Trophoblast cell (in vitro differentiated cells and primary cell): ENCODE results near the gene PPP1R9B.

Experiments
- DNase-seq, 2 donors: peaks; one replicate each; pipeline ENCODE4 v3.0.0-alpha.2; 2016
- H2AFZ ChIP-seq: 2 replicates; pipeline ENCODE4 v1.6.1; 2013; ENCODE audit warnings: low read length, moderate library complexity, mild to moderate bottlenecking; ENCODE audit not compliant: insufficient read depth, poor library complexity
- H2AK5ac ChIP-seq: 2 replicates; pipeline ENCODE4 v1.6.1; 2013; ENCODE audit warnings: mild to moderate bottlenecking, low read length
- H2BK120ac ChIP-seq: 2 replicates; pipeline ENCODE4 v1.6.1; 2013; ENCODE audit warnings: low read length, mild to moderate bottlenecking, moderate library complexity; ENCODE audit not compliant: insufficient read depth, poor library complexity
- H2BK12ac ChIP-seq: 2 replicates; pipeline ENCODE4 v1.6.1; 2013; ENCODE audit warnings: mild to moderate bottlenecking, low read length, moderate library complexity
- H2BK5ac ChIP-seq: 2 replicates; pipeline ENCODE4 v1.6.1; 2013; ENCODE audit warnings: low read length, low read depth, moderate library complexity, mild to moderate bottlenecking; ENCODE audit not compliant: poor library complexity
- H3K14ac ChIP-seq: 2 replicates; pipeline ENCODE4 v1.6.1; 2013; ENCODE audit warnings: mild to moderate bottlenecking, low read length
- H3K18ac ChIP-seq: 2 replicates; pipeline ENCODE4 v1.6.1; 2013; ENCODE audit warnings: mild to moderate bottlenecking, low read length
- H3K23ac ChIP-seq: 2 replicates; pipeline ENCODE4 v1.6.1; 2013; ENCODE audit warnings: low read length
- H3K27ac ChIP-seq: 2 replicates; pipeline ENCODE4 v1.5.1; 2013; ENCODE audit warnings: low read depth, mild to moderate bottlenecking, inconsistent platforms, low read length, moderate library complexity
- H3K27me3 ChIP-seq: 2 replicates; pipeline ENCODE4 v1.6.1; 2013; ENCODE audit warnings: inconsistent platforms, mild to moderate bottlenecking, low read length, moderate library complexity; ENCODE audit not compliant: insufficient read depth
- H3K36me3 ChIP-seq, 2 experiments: 1 replicate in 1 of 2; 2 replicates in 1 of 2; pipeline ENCODE4 v1.6.1; 2013; ENCODE audit warnings: low read length in 2 of 2, mild to moderate bottlenecking in 2 of 2, moderate library complexity in 1 of 2; ENCODE audit not compliant: insufficient read depth in 2 of 2, control insufficient read depth in 1 of 2
- H3K4ac ChIP-seq: 2 replicates; pipeline ENCODE4 v1.6.1; 2013; ENCODE audit warnings: low read depth, mild to moderate bottlenecking, low read length, moderate library complexity
- H3K4me1 ChIP-seq, 2 experiments: 1 replicate in 1 of 2; 2 replicates in 1 of 2; pipeline ENCODE4 v1.6.1; 2013; ENCODE audit warnings: low read length in 2 of 2, mild to moderate bottlenecking in 2 of 2, moderate library complexity in 1 of 2; ENCODE audit not compliant: insufficient read depth in 2 of 2, control insufficient read depth in 1 of 2
- H3K4me2 ChIP-seq: 2 replicates; pipeline ENCODE4 v1.6.1; 2013; ENCODE audit warnings: inconsistent platforms, mild to moderate bottlenecking, low read length, moderate library complexity
- H3K4me3 ChIP-seq: 2 replicates; pipeline ENCODE4 v1.5.1; 2013; ENCODE audit warnings: mild to moderate bottlenecking, low read depth, low read length, inconsistent platforms
- H3K79me1 ChIP-seq: one replicate; pipeline ENCODE4 v1.6.1; 2013; ENCODE audit warnings: low read length
- H3K79me2 ChIP-seq: 2 replicates; pipeline ENCODE4 v1.6.1; 2013; ENCODE audit warnings: low read length, mild to moderate bottlenecking; ENCODE audit not compliant: control insufficient read depth, insufficient read depth, poor library complexity
- H3K9ac ChIP-seq: 2 replicates; pipeline ENCODE4 v1.6.1; 2013; ENCODE audit warnings: mild to moderate bottlenecking, low read length
- H3K9me3 ChIP-seq: 2 replicates; pipeline ENCODE4 v1.6.1; 2013; ENCODE audit warnings: low read depth, mild to moderate bottlenecking, control low read depth, inconsistent platforms, low read length; ENCODE audit not compliant: insufficient read depth
- H4K12ac ChIP-seq: 2 replicates; pipeline ENCODE4 v1.6.1; 2013; ENCODE audit warnings: low read depth, mild to moderate bottlenecking, low read length, moderate library complexity
- H4K8ac ChIP-seq: 2 replicates; pipeline ENCODE4 v1.6.1; 2013; ENCODE audit warnings: low read depth, mild to moderate bottlenecking, low read length, moderate library complexity
- H4K91ac ChIP-seq: one replicate; pipeline ENCODE4 v1.6.1; 2013; ENCODE audit warnings: low read depth, mild to moderate bottlenecking, low read length, moderate library complexity
- WGBS: extraction: QIAGEN DNeasy Blood & Tissue Kit; methylation state at CpG from one replicate; pipeline ENCODE4 v1.1.7; 2013; ENCODE audit warnings: missing lambda C conversion rate; ENCODE audit not compliant: insufficient read length, insufficient coverage; ENCODE audit errors: extremely low coverage; 5-methylcytosine and 5-hydroxymethylcytosine counted together

PPP1R9B gene

GRCh38 chr17:50174444-50174843 lies 24.0 kb upstream of the PPP1R9B start:
- no CpG with 5 or more reads among the region's 6 CpGs for WGBS
- H3K79me2 ChIP-seq, result no peaks in the 10 kb centered on the region
- no peak overlapping the region for H2BK12ac ChIP-seq
- H3K36me3 ChIP-seq, result no peaks in the 10 kb centered on the region
- no peak for DNase-seq
- H2BK5ac ChIP-seq, result no peak overlapping the region
- H3K4me3 ChIP-seq, result no peak overlapping the region
- no peak overlapping the region for H4K8ac ChIP-seq
- H2AFZ ChIP-seq, result no peak overlapping the region
- no peak overlapping the region for H3K9ac ChIP-seq
- no peaks in the 10 kb centered on the region for H3K27me3 ChIP-seq
- H3K18ac ChIP-seq, result no peak overlapping the region
- H3K4ac ChIP-seq, result no peak overlapping the region
- H3K79me1 ChIP-seq, result peaks cover 24% of the 10 kb centered on the region
- no peak overlapping the region for H2AK5ac ChIP-seq
- no peak overlapping the region for H4K12ac ChIP-seq
- no peak overlapping the region for H3K23ac ChIP-seq
- no peak overlapping the region for H3K14ac ChIP-seq
- no peaks in the 10 kb centered on the region for H3K9me3 ChIP-seq
- peaks cover 26 to 32% of the 10 kb centered on the region in 2 experiments for H3K4me1 ChIP-seq
- no peak overlapping the region for H3K4me2 ChIP-seq
- no peak overlapping the region for H2BK120ac ChIP-seq
- no peak overlapping the region for H3K27ac ChIP-seq
- no peak overlapping the region for H4K91ac ChIP-seq

GRCh38 chr17:50173335-50173941 lies 23.0 kb upstream of the PPP1R9B start:
- Histone ChIP-seq H4K12ac (no peak overlapping the region), H2AK5ac (no peak overlapping the region), H3K4me1 (peaks cover 22 to 28% of the 10 kb centered on the region in 2 experiments), H3K79me2 (no peaks in the 10 kb centered on the region), H3K4me3 (no peak overlapping the region), H3K9me3 (no peaks in the 10 kb centered on the region), H2AFZ (peak overlapping the region; percentile 6), H3K27ac (peak overlapping the region; percentile 51), H3K4me2 (no peak overlapping the region), H2BK5ac (peak overlapping the region; percentile 6), H3K9ac (no peak overlapping the region), H3K23ac (no peak overlapping the region), H3K36me3 (no peaks in the 10 kb centered on the region), H3K14ac (no peak overlapping the region), H3K4ac (no peak overlapping the region), H3K27me3 (no peaks in the 10 kb centered on the region), H4K8ac (peak overlapping the region; percentile 44), H4K91ac (peak overlapping the region; percentile 59), H2BK12ac (peak overlapping the region; percentile 43), H3K18ac (no peak overlapping the region), H2BK120ac (peak overlapping the region; percentile 27), H3K79me1 (peaks cover 20% of the 10 kb centered on the region)
- no CpG with 5 or more reads among the region's 10 CpGs for WGBS
- no peak for DNase-seq

GRCh38 chr17:50172936-50173334 lies 22.5 kb upstream of the PPP1R9B start:
- Histone ChIP-seq H3K4me3 (no peak overlapping the region), H3K27me3 (no peaks in the 10 kb centered on the region), H3K79me2 (no peaks in the 10 kb centered on the region), H3K4me2 (no peak overlapping the region), H3K23ac (no peak overlapping the region), H3K4me1 (peaks cover 18 to 23% of the 10 kb centered on the region in 2 experiments), H2BK120ac (peak overlapping the region; percentile 27), H3K18ac (no peak overlapping the region), H2AK5ac (no peak overlapping the region), H4K12ac (no peak overlapping the region), H4K8ac (peak overlapping the region; percentile 44), H3K9ac (no peak overlapping the region), H3K9me3 (no peaks in the 10 kb centered on the region), H3K4ac (no peak overlapping the region), H3K79me1 (peaks cover 16% of the 10 kb centered on the region), H3K36me3 (no peaks in the 10 kb centered on the region), H3K14ac (no peak overlapping the region), H3K27ac (peak overlapping the region; percentile 51), H2BK5ac (no peak overlapping the region), H2AFZ (no peak overlapping the region), H4K91ac (peak overlapping the region; percentile 59), H2BK12ac (peak overlapping the region; percentile 43)
- WGBS, result no CpG with 5 or more reads among the region's 6 CpGs
- DNase-seq, result no peak

- Histone ChIP-seq H3K27me3 (no peaks in the 10 kb centered on the region), H2BK120ac (no peak overlapping the region), H3K79me1 (peaks cover 9% of the 10 kb centered on the region), H3K4me3 (no peak overlapping the region), H3K36me3 (no peaks in the 10 kb centered on the region), H2BK5ac (no peak overlapping the region), H2AFZ (no peak overlapping the region), H2BK12ac (no peak overlapping the region), H4K91ac (no peak overlapping the region), H3K4me1 (peaks cover 10 to 15% of the 10 kb centered on the region in 2 experiments), H4K12ac (no peak overlapping the region), H3K4me2 (no peak overlapping the region), H3K9me3 (no peaks in the 10 kb centered on the region), H2AK5ac (no peak overlapping the region), H3K4ac (no peak overlapping the region), H4K8ac (no peak overlapping the region), H3K23ac (no peak overlapping the region), H3K14ac (no peak overlapping the region), H3K9ac (no peak overlapping the region), H3K18ac (no peak overlapping the region), H3K79me2 (no peaks in the 10 kb centered on the region), H3K27ac (no peak overlapping the region)
- no peak for DNase-seq
- WGBS, result no CpG with 5 or more reads among the region's 11 CpGs
Measured at GRCh38 chr17:50172130-50172529, 21.7 kb upstream of the PPP1R9B start.
